AG04450 (cell line): ENCODE data around the gene MEG3. TPM values are rescaled to one million over a fixed set of nuclear protein-coding genes. Genes with fewer than 3 reads are reported as not detected.

Experiments used
- CTCF ChIA-PET: fragments of 300-600, 350-600 bp; formaldehyde crosslinking; extraction: SDS; loops from one replicate; lab custom pipeline; 2022; ENCODE audit warnings: antibody characterized with exemption, inconsistent platforms; lab: Charles Lee
- POLR2A ChIA-PET: fragments of 350-600 bp; formaldehyde crosslinking; extraction: SDS; loops from one replicate; lab custom pipeline; 2021; ENCODE audit warnings: antibody characterized with exemption, inconsistent platforms; lab: Yijun Ruan, JAX
- DNase-seq: peaks from one replicate; pipeline ENCODE4 v3.0.0-alpha.2; 2011; ENCODE audit warnings: low read depth, low spot score
- H3K27ac ChIP-seq: one replicate; pipeline ENCODE4 v1.5.1; 2012; ENCODE audit warnings: low read depth, low read length, control low read depth
- H3K27me3 ChIP-seq: one replicate; pipeline ENCODE4 v1.6.0; 2012; ENCODE audit warnings: low read length; ENCODE audit not compliant: control insufficient read depth, insufficient read depth
- H3K4me3 ChIP-seq: 2 replicates; pipeline ENCODE4 v1.5.1; 2011; ENCODE audit warnings: mild to moderate bottlenecking, low read depth, low read length, control low read depth
- H3K9me3 ChIP-seq: 2 replicates; pipeline ENCODE4 v1.5.1; 2012; ENCODE audit warnings: low read length; ENCODE audit not compliant: control insufficient read depth, insufficient read depth
- polyA plus RNA-seq: library from polyadenylated mRNA; depleted of rRNA; stranded (reverse); fragments of >200 nt; gene quantifications from 2 replicates; pipeline ENCODE4 v1.2.3, GENCODE V29; 2011
- TF ChIP-seq, protein P1 (sequence below): IDR thresholded peaks from 2 replicates; pipeline ENCODE4 v1.5.1; 2011; ENCODE audit warnings: low read depth, low read length, control low read depth, inconsistent platforms

Gene MEG3
- polyA plus RNA-seq, 1 experiment, result 310 TPM

DNA sequence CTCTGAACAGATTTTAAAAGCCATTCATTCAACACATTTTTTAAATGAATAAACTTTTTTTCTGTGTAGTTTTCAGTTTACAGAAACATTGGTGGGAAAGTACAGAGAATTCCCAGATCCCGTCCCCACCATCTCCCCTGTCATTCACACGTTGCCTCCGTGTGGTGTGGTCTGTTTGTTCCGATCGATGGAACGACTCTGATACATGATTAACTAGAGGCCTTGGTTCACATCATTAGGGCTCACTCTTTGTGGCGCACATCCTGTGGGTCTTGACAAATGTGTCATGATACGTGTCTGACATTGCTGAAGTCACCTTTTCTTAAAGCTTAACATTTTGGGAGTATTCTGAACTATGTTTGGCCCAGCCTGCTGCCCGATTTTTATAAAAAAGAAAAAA is 18.5 kb downstream of the MEG3 start:
- Histone ChIP-seq H3K9me3 (no peaks in the 10 kb centered on the region), H3K27ac (no peak overlapping the region), H3K27me3 (no peaks in the 10 kb centered on the region), H3K4me3 (no peak overlapping the region)
- CTCF ChIA-PET, result interaction anchor here (0.5 to 0.6 kb wide), 2 partner anchors 16 to 390 kb away, joined by 3 to 4 read pairs; no protein-coding TSS in a partner anchor
- TF ChIP-seq, protein P1, sequence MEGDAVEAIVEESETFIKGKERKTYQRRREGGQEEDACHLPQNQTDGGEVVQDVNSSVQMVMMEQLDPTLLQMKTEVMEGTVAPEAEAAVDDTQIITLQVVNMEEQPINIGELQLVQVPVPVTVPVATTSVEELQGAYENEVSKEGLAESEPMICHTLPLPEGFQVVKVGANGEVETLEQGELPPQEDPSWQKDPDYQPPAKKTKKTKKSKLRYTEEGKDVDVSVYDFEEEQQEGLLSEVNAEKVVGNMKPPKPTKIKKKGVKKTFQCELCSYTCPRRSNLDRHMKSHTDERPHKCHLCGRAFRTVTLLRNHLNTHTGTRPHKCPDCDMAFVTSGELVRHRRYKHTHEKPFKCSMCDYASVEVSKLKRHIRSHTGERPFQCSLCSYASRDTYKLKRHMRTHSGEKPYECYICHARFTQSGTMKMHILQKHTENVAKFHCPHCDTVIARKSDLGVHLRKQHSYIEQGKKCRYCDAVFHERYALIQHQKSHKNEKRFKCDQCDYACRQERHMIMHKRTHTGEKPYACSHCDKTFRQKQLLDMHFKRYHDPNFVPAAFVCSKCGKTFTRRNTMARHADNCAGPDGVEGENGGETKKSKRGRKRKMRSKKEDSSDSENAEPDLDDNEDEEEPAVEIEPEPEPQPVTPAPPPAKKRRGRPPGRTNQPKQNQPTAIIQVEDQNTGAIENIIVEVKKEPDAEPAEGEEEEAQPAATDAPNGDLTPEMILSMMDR, result no peak
- no peak for DNase-seq
- POLR2A ChIA-PET, result interaction anchor here (3.5 kb wide), 1 partner anchor 19 kb away, joined by 20 read pairs; the partner anchor contains the start of gene MEG3

DNA sequence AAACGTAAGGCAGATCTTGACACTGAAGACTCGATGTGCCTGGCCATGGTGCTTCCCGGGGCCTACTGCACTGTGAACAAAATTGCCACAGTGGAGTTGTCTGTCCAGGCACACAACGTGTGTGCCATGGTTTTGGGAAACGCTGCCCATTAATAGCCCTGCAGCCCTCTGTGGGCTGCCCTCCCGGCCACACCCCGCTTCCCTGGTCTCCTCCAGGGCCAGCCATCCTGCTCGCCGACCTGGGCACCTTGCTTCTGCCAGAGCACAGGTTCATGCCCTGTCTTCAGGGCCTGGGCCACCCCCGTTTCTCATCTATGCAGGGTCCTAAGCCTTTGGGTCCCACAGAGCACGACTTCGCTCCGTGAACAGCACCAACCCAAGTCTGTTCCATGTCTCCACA is 18.9 kb downstream of the MEG3 start:
- Histone ChIP-seq H3K4me3 (no peak overlapping the region), H3K27ac (no peak overlapping the region), H3K9me3 (no peaks in the 10 kb centered on the region), H3K27me3 (no peaks in the 10 kb centered on the region)
- TF ChIP-seq, protein P1, result no peak
- CTCF ChIA-PET, result interaction anchor here (0.6 kb wide), 1 partner anchor 465 kb away, joined by 4 read pairs; no protein-coding TSS in a partner anchor
- POLR2A ChIA-PET, result interaction anchor here (3.5 kb wide), 1 partner anchor 20 kb away, joined by 20 read pairs; the partner anchor contains the start of gene MEG3
- DNase-seq, result no peak

DNA sequence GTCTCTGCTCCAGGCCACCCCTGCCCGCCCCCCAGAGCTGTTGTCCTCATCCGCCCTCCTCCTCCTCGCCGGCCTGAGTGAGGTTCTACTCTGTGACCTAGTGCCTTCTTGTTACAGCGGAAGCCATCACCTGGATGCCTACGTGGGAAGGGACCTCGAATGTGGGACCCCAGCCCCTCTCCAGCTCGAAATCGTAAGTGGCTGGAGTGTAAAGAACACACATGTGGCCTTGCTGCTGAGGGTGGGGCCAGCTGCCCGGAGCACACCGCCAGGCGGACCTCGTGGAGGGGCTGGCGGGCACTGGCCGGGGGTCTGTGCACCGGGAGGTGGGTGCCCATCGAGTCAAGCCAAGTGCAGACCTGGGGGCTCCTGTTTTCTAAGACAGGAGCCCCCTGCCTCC is 19.4 kb downstream of the MEG3 start:
- ChIA-PET CTCF (interaction anchor here (0.6 kb wide), 1 partner anchor 466 kb away, joined by 4 read pairs; no protein-coding TSS in a partner anchor), POLR2A (no interaction called here)
- TF ChIP-seq, protein P1, result no peak
- no peaks in the 10 kb centered on the region for H3K9me3 ChIP-seq
- H3K27me3 ChIP-seq, result no peaks in the 10 kb centered on the region
- no peak for DNase-seq
- no peak overlapping the region for H3K27ac ChIP-seq
- no peak overlapping the region for H3K4me3 ChIP-seq

DNA sequence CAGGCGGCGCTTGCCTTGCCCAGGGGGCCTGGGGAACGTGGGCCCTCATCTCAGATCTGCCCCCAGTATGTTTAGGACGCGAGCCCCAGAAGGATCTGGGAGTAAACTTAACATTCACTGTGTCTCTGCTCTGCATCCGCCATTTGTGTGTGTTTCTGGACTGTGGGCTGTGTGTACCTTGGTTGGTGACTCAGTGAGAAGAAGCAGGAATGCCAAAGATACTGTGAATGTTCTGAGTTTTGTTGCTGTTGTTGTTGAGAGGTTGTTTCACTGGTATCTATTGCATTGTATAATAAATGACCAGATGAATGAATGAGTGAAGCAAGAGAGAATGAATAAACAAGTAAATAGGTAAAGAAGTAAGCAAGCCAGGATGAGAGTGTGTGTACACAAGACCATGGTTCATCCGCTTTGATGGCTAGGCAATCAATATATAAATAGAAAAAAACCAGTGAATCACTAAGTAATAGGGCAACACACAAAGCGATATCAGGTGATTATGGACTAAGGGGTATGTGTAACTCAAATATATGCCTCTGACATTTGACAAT is 20.5 kb downstream of the MEG3 start:
- ChIA-PET CTCF (no interaction called here), POLR2A (no interaction called here)
- no peaks in the 10 kb centered on the region; the same call in 1 of the 2 replicates for H3K9me3 ChIP-seq
- H3K4me3 ChIP-seq, result no peak overlapping the region
- TF ChIP-seq, protein P1, result no peak
- no peak for DNase-seq
- no peaks in the 10 kb centered on the region for H3K27me3 ChIP-seq
- no peak overlapping the region for H3K27ac ChIP-seq

DNA sequence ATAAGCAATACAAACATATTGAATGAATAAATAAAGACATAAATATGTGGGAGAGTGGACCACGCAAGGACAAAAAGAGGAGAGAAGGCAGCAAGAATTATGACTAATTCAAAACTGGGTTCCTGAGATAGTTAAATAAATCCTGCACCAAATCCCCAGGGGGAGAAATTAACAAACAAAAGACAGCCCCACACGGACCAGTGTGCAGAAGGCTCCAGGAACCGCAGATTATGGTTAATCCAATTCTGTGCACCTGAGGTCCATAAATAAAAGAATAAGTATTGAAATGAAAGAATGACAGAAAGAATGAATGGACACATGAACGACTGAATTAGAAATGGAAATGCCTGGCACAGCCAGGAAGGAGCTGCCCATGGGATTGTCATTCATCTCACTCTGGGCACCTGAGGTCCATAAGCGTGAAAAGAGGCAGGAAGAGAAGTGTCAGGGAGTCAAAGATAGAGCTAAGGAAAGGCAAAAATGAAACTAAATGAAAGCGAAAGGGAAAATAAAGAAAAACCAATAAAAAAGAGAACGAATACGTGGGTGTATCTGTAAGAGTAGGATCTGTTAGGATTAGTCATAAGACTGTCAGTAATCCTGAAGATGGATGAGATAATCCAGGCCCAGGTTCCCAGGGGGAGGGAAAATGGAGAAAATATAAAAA is 23.3 kb downstream of the MEG3 start:
- ChIA-PET POLR2A (no interaction called here), CTCF (no interaction called here)
- H3K4me3 ChIP-seq, result no peak overlapping the region
- no peaks in the 10 kb centered on the region; the same call in 1 of the 2 replicates for H3K9me3 ChIP-seq
- no peak for DNase-seq
- TF ChIP-seq, protein P1, result no peak
- H3K27ac ChIP-seq, result no peak overlapping the region
- H3K27me3 ChIP-seq, result no peaks in the 10 kb centered on the region
